Stimulated activated CD8-positive, alpha-beta memory T cell treated with anti-CD3 and anti-CD28 coated beads, Interleukin-15, amount 100 ng/mL, for 24 hours (primary cell): ENCODE results near the gene ANGPTL3.

ENCODE experiments used
- DNase-seq: peaks from one replicate; pipeline ENCODE4 v3.0.0-alpha.2; 2020; ENCODE audit warnings: low read depth

The ANGPTL3 gene

GRCh38 chr1:62637392-62638105, 40.2 kb downstream of the ANGPTL3 start:
- DNase-seq, result no peak

DNA sequence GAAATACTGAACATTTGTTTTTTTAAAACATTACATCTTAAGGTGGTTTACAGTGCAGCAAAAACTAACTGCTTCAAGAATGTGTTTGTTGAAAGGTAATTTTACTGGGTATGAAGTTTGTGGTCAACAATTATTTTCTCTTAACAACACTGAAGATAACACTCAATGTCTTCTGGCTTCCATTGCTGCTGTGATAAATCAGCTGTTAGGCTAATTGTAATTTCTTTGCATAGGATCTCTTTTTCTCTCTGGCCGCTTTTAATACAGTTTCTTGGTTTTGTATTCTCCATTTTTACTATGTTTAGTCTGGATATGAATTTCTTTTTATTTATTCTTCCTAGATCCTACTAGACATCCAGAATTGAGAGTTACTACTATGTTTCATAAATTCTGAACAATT, 46.0 kb downstream of the ANGPTL3 start:
- DNase-seq, result no peak

DNA sequence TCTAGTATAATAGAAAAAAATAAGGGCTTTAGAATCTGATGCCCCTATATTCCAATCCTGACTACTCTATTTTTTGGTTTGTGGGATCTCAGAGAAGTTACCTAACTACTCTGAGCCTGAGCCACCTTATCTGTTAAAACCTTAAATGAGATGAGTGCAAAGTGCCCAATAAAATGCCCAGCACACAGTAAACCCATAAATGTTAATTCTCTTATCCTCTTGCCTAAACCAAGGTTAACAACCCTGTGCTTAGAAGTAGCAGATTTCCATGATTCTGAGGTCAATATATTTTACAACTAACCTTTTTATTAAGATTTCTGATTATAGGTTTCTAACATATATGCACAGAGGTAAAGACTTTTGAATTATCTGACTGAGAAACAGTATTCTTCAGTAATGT, 55.1 kb downstream of the ANGPTL3 start:
- DNase-seq, result no peak

- no peak for DNase-seq
Observed at GRCh38 chr1:62654744-62655143, 57.4 kb downstream of the ANGPTL3 start.
